ENCODE measurements around the gene NRBP1. TPM values are rescaled to one million over a fixed set of nuclear protein-coding genes. Genes with fewer than 3 reads are reported as not detected.

NRBP1 gene
- total RNA-seq, 4 donors from 2014 or later: 60.9 to 79.7 (median 68.3) TPM

DNA sequence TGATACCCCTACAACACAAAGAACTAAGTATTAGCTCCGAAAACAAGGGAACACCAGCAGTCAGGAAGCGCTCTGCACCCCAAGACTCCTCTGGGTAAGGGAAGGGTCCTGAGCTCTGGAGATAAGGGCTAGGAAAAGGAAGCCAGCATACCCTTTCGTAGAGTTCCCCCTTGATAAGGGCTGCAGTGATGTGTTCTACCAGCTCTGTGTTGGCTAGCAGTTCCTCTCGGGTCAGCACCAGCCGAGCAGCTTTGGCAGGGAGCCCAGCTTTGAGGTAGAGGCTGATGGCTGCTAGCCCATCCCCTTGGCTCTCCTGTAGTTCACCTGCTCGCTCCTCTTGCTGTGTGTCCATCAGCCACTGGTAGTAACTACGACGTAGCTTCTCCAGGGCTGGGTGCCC is 32.7 kb downstream of the NRBP1 start:
- H3K4me3 ChIP-seq (ENCODE audit: low read depth, poor library complexity, severe bottlenecking): no peak overlapping the region
- intact Hi-C loops (cut with DNase I; ENCODE audit: low total_unique reads): no loop called here
- WGBS, 2 donors: 91 to 93% methylated on average over 8 of the region's 8 CpGs
- TF ChIP-seq POLR2A (IDR thresholded peaks at IDR 0.05): no peak
- TF ChIP-seq, protein P1, sequence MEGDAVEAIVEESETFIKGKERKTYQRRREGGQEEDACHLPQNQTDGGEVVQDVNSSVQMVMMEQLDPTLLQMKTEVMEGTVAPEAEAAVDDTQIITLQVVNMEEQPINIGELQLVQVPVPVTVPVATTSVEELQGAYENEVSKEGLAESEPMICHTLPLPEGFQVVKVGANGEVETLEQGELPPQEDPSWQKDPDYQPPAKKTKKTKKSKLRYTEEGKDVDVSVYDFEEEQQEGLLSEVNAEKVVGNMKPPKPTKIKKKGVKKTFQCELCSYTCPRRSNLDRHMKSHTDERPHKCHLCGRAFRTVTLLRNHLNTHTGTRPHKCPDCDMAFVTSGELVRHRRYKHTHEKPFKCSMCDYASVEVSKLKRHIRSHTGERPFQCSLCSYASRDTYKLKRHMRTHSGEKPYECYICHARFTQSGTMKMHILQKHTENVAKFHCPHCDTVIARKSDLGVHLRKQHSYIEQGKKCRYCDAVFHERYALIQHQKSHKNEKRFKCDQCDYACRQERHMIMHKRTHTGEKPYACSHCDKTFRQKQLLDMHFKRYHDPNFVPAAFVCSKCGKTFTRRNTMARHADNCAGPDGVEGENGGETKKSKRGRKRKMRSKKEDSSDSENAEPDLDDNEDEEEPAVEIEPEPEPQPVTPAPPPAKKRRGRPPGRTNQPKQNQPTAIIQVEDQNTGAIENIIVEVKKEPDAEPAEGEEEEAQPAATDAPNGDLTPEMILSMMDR (IDR thresholded peaks at IDR 0.05): no peak
- no peak for DNase-seq (ENCODE audit: low spot score in 2 of 2)

GRCh38 chr2:27464443-27464842 is 36.0 kb downstream of the NRBP1 start:
- TF ChIP-seq, protein P1 (IDR thresholded peaks at IDR 0.05): no peak
- no peak for TF ChIP-seq POLR2A (IDR thresholded peaks at IDR 0.05)
- intact Hi-C loops (cut with DNase I; ENCODE audit: low total_unique reads): no loop called here
- no peak overlapping the region for H3K4me3 ChIP-seq (ENCODE audit: low read depth, poor library complexity, severe bottlenecking)
- WGBS, 2 donors: 97 to 98% methylated on average over 7 of the region's 7 CpGs
- DNase-seq (ENCODE audit: low spot score in 2 of 2): no peak

DNA sequence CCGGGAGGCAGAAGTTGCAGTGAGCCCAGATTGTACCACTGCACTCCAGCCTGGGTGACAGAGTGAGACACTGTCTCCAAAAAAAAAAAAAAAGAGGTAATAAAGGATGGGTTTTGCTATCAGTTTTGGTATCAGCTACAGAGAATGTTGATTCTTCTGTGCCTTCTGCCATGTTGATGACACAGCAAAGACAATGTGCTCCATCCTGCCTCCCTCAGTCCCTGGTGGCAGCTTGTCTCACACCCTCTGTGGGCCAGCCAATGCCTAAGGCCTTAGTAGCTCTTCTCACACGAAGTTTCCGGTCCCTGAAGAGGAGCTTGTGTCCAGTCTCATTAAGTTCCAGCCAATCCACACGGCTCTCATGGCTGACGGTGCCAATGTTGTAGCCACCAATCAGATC is 43.5 kb downstream of the NRBP1 start:
- no peak for TF ChIP-seq POLR2A (IDR thresholded peaks at IDR 0.05)
- TF ChIP-seq, protein P1 (IDR thresholded peaks at IDR 0.05): no peak
- DNase-seq (ENCODE audit: low spot score in 2 of 2): no peak
- H3K4me3 ChIP-seq (ENCODE audit: low read depth, poor library complexity, severe bottlenecking): no peak overlapping the region
- 89 to 95% methylated on average over 5 of the region's 5 CpGs for WGBS, 2 donors
- intact Hi-C loops (cut with DNase I; ENCODE audit: low total_unique reads): no loop called here

DNA sequence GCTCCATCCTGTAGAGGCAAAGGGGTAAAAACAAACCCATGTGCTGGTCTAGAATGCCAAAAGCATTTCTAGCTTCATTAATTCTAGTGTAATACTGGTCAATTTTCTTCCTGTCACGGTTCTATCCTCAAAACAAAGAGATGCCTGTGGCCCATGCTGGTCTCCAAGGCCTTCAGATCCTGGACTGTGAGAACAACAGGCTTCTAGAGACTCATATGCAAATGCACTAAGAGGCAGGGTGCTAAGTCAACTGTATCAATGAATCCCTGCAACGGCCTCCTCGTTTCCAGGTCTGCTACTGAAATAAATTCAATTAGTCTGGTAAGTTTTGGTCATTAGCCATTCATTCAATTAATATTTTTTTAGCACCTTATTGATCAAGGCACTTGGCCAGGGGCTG is 57.1 kb downstream of the NRBP1 start:
- TF ChIP-seq POLR2A (IDR thresholded peaks at IDR 0.05): no peak
- TF ChIP-seq, protein P1 (IDR thresholded peaks at IDR 0.05): no peak
- no peak overlapping the region for H3K4me3 ChIP-seq (ENCODE audit: low read depth, poor library complexity, severe bottlenecking)
- DNase-seq (ENCODE audit: low spot score in 2 of 2): no peak
- intact Hi-C loops (cut with DNase I; ENCODE audit: low total_unique reads): no loop called here
- WGBS, 2 donors: 64 to 70% methylated on average over 3 of the region's 3 CpGs

DNA sequence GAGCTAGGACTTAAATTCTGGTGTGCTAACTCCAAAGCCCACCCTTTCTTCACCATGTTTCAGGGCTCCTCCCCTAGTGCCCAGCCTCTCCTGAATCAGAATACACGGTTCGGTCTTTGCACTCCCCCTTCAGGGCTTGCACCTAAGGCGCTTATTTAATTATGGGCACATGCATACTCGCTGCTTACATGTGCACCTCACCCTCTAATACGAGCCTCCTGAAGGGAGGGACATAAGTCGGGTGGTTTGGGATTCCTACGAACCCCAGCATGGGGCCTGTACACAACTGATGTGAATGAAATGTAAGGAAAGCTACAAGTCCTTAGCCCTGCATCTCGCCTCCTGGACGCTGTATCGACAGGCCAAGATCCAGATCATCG is 60.7 kb downstream of the NRBP1 start:
- no peak for TF ChIP-seq POLR2A (IDR thresholded peaks at IDR 0.05)
- TF ChIP-seq, protein P1 (IDR thresholded peaks at IDR 0.05): no peak
- no peak for DNase-seq (ENCODE audit: low spot score in 2 of 2)
- H3K4me3 ChIP-seq (ENCODE audit: low read depth, poor library complexity, severe bottlenecking): no peak overlapping the region
- WGBS, 2 donors: 0 to 7% methylated on average over 11 of the region's 11 CpGs
- intact Hi-C loops (cut with DNase I; ENCODE audit: low total_unique reads): no loop called here

Measured in lower leg skin (tissue), 4 donors.